H1 (cell line): ENCODE measurements around the gene INPP5E.

Source experiments
- CTCF ChIP-seq, 3 experiments: IDR thresholded peaks; 1 replicate in 2 of 3; 2 replicates in 1 of 3; pipeline versions ENCODE4 v1.5.1 to v1.6.1; 2011; ENCODE audit warnings: low read length in 3 of 3, mild to moderate bottlenecking in 3 of 3, inconsistent platforms in 2 of 3, low read depth in 1 of 3, moderate library complexity in 1 of 3; ENCODE audit not compliant: insufficient read depth in 1 of 3; ENCODE audit errors: control extremely low read depth in 1 of 3
- EGR1 ChIP-seq: IDR thresholded peaks from 2 replicates; pipeline ENCODE4 v1.6.1; 2011; ENCODE audit warnings: low read depth, low read length, borderline replicate concordance
- EP300 ChIP-seq, 2 experiments: IDR thresholded peaks; 1 replicate in 1 of 2; 2 replicates in 1 of 2; pipeline ENCODE4 v1.6.1; 2011 to 2012; ENCODE audit warnings: low read depth in 2 of 2, low read length in 2 of 2, mild to moderate bottlenecking in 2 of 2, borderline replicate concordance in 1 of 2, inconsistent platforms in 1 of 2, moderate library complexity in 1 of 2
- EZH2 ChIP-seq: fragments of 200-600 bp; sonication (generic); IDR thresholded peaks from 2 replicates; pipeline ENCODE4 v1.7.1; 2012; ENCODE audit warnings: low read depth, mild to moderate bottlenecking, moderate library complexity, low read length, inconsistent platforms; ENCODE audit not compliant: severe bottlenecking
- JUND ChIP-seq: IDR thresholded peaks from 2 replicates; pipeline ENCODE4 v1.6.1; 2011; ENCODE audit warnings: mild to moderate bottlenecking, improper control_type of control experiment, low read length
- POLR2AphosphoS5 ChIP-seq: IDR thresholded peaks from 2 replicates; pipeline ENCODE4 v1.6.1; 2011; ENCODE audit warnings: low read depth, low read length
- RNF2 ChIP-seq: fragments of 200-900, 300-1000 bp; sonication (generic); IDR thresholded peaks from 2 replicates; pipeline ENCODE4 v1.7.1; 2016; ENCODE audit warnings: borderline replicate concordance, low read depth, mild to moderate bottlenecking, antibody characterized with exemption, low read length; ENCODE audit not compliant: poor library complexity, severe bottlenecking; ENCODE audit errors: missing control alignments
- SP1 ChIP-seq: IDR thresholded peaks from 2 replicates; pipeline ENCODE4 v1.6.1; 2011; ENCODE audit warnings: low read depth, low read length
- YY1 ChIP-seq: IDR thresholded peaks from 2 replicates; pipeline ENCODE4 v1.6.1; 2011; ENCODE audit warnings: low read depth, mild to moderate bottlenecking, low read length

GRCh38 chr9:136403915-136404800 lies 35.5 kb downstream of the INPP5E start:
- no peak for TF ChIP-seq EP300 (IDR thresholded peaks at IDR 0.05; ENCODE audit: borderline replicate concordance in 1 of 2, low read depth in 2 of 2, low read length in 2 of 2)
- no peak for TF ChIP-seq CTCF (IDR thresholded peaks at IDR 0.05; ENCODE audit: control extremely low read depth in 1 of 3, insufficient read depth in 1 of 3, low read depth in 1 of 3, low read length in 3 of 3)
- no peak for TF ChIP-seq JUND
- TF ChIP-seq POLR2AphosphoS5: no peak
- no peak for TF ChIP-seq SP1
- no peak for TF ChIP-seq EZH2
- no peak for TF ChIP-seq RNF2
- no peak for TF ChIP-seq YY1
- no peak for TF ChIP-seq EGR1
